GM21390 (cell line): ENCODE data around the gene HK2.
"Not testable (repeated sequence)": the region's sequence is repeated elsewhere in the genome, so short reads cannot be mapped to it uniquely, and the experiment has no call there.

Experiments
- ATAC-seq: cut with Tn5 transposase; IDR thresholded peaks from one replicate; pipeline ENCODE4 v1.9.1; 2021; ENCODE audit not compliant: unreplicated experiment

HK2 gene

GRCh38 chr2:74876081-74876886 lies 42.4 kb downstream of the HK2 start:
- ATAC-seq = peak; percentile 80

DNA sequence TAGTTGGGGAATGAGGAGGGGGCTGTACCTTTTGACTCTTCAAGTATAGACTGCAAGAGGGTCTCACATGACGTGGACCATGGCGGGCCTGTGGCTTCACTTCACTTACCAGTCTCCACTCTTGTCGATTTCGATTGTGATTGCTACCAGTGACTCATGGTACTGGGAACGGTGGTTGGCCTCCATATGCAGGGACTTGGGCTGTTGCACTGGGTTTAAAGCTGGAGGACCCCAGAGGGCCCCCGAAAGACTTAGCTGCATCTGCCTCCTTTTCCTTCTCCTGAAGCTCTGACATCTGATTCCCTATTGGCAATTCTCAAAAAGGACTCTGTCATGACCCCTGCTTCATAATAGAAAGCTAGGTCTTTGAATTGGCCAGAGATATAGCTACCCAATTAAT lies 43.4 kb downstream of the HK2 start:
- no peak for ATAC-seq

DNA sequence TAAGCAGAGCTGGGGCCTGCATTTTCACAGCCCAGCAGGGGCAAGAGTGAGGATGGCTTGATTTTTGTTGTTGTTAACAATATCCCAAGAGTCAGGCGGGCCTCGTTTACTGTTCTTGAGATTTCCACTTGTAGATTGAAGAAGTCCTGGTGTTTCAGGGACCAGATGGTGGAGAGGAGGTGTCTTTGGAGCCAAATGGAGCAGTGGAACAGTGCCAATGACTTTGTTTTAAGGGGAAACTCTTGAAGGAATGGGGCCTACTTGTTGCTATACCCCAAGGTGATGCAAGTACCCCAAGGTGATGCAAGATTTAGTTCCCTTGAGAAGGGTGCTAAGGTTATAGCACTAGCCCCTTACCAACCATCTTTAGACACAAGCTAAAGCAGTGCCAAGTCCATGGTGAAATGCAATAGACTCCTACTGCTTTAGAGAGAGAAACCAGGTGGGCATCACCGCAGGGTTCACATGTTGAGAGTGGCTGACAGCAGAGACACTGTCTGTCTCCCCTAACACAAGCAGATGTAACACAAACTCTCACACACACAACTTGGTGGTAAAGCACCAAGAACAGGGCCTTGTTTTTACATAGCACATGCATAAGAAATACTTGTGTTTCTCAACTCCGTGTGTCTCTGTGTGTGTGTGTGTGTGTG lies 44.0 kb downstream of the HK2 start:
- no peak for ATAC-seq

- no peak for ATAC-seq
These were observed 44.6 kb downstream of the HK2 start for GRCh38 chr2:74878551-74878950.

DNA sequence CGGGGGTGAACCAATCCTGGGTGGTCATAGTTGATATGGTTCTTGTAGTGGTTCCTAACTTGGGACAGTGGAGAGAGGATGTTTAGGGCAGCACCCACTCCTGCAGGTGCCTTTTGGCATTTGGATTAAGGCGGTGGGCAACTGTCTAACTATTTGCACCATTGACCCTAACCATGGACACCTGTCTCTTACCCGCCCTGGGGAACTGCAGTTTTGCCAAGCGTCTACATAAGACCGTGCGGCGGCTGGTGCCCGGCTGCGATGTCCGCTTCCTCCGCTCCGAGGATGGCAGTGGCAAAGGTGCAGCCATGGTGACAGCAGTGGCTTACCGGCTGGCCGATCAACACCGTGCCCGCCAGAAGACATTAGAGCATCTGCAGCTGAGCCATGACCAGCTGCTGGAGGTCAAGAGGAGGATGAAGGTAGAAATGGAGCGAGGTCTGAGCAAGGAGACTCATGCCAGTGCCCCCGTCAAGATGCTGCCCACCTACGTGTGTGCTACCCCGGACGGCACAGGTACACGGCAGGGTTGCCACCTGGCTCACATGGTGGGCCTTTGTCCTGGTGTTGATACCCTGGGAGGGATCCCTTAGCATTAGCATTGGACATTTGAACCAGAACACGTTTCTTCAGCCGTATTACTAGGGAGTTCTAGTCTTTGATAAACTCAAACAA lies 46.3 kb downstream of the HK2 start:
- ATAC-seq = no peak

GRCh38 chr2:74881176-74881575 lies 47.2 kb downstream of the HK2 start:
- no peak for ATAC-seq

GRCh38 chr2:74881626-74882298 lies 47.8 kb downstream of the HK2 start:
- ATAC-seq = no peak

DNA sequence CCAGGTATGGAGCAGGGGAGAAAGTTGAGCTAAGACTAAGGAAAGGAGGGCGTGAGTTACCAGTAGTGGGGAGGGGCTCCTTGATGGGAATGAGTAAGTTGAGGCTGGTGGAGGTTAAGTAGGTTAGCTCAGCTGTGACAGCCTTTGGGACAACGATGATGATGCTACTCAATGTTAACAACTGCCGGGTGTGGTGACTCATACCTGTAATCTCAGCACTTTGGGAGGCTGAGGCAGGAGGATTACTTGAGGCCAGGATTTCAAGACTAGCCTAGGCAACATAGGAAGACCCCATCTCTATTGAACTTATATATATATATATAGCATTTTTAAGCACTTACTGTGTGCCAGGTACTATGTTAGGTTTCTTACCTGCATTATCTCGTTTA lies 48.4 kb downstream of the HK2 start:
- no peak for ATAC-seq

DNA sequence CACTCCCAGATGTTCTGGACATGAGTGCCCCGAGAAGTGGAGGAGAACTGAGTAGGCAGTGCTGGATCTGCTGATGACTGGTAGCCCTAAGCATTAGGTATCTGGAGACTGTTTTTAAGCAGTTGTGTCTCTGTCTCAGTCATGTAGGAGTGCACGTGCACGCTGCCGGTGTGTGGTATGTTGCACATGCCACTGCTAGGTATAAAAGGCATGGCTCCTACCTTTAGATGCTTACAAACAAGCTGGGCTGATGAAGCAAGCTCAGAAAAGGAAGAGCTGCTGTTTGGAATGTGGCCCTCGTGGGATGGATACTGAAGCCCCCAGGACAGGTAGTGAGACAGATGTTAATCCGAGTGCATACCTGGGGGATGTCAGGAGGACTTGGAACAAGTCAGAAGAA lies 49.1 kb downstream of the HK2 start:
- ATAC-seq = no peak

GRCh38 chr2:74884118-74884762 lies 50.3 kb downstream of the HK2 start:
- no peak for ATAC-seq

GRCh38 chr2:74884866-74885265 lies 50.9 kb downstream of the HK2 start:
- ATAC-seq = no peak

GRCh38 chr2:74886251-74886650 lies 52.3 kb downstream of the HK2 start:
- no peak for ATAC-seq

DNA sequence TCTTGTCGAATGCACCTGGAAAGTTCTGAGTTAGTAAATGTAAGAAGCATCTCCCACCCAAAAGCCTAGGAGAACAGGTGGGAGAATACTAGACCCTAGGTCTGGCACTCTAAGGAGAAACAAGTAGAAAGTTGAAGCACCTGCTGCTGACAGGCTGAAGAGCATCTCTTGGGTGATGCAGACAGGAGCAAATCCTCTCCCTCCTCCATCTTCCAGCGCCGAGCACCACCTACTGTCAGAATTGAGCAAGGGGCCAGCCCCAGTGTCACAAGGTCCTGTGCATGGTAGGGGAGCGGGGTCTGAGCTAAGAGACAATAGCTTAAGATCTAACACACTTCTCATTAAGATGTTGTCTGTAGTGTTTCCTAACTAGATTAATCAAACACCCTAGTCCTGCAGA lies 52.9 kb downstream of the HK2 start:
- no peak for ATAC-seq

GRCh38 chr2:74887445-74887951 lies 53.6 kb downstream of the HK2 start:
- ATAC-seq = no peak

DNA sequence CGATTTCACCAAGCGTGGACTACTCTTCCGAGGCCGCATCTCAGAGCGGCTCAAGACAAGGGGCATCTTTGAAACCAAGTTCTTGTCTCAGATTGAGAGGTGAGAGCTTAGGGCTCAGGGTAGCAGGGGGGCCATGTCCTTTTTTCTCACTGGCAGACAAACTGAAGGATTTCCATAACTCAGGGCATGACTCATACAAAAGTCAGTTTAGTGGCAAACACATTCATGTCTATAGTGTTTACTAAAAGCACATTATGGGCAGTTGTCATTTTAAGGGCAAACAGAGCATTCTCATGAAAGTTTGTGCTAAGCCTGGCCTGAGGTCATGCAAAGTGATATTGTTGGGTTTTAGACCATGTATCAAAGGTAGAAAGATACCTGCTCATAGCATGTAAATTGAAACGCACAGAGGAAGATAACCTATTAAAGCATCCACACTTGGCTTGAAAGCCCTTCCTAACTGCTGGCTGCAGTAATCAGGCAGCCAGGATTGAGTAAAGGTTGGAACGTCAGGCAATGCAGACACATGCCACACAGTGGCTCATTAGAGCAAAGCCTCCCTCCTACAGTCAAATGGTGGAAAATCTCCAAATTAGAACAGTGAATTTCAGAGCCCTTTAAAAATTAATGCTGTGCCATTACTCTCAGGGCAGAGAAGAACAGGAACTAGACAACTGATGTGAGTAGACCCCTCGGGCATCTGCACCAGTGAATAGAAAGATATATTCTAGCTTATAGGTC lies 54.2 kb downstream of the HK2 start:
- no peak for ATAC-seq

- ATAC-seq = no peak
These were observed 55.2 kb downstream of the HK2 start for GRCh38 chr2:74889159-74889558.

- ATAC-seq = no peak
These were observed 56.8 kb downstream of the HK2 start for GRCh38 chr2:74890711-74891110.

DNA sequence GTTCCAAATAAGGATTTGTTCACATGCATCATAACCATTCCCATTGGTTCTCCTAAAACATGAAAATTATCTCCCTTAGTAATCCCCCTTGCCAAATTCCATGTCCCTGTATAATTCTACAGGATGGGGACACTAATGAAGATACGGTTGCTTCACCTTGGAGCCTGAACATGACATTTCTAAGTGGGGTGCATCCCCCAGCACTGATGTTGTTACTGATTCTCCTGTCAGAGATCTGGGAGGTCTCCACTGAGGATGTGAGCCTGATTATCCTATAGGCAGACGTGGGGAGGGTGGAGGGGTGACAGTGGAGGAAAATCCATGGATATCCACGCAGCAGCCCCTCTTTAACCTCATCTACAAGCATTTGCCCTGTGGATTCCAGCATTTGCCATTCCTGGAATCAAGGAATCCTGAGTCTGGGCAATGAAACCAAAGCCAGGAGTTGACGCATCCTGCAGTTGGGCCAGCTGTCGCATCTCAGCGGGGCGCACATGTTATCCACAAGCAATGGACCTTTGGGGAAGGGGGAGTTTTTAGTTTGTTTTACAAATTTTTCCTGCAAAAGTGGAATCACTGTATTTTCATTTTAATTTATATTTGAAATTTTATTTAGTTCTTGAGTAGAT lies 57.3 kb downstream of the HK2 start:
- no peak for ATAC-seq

DNA sequence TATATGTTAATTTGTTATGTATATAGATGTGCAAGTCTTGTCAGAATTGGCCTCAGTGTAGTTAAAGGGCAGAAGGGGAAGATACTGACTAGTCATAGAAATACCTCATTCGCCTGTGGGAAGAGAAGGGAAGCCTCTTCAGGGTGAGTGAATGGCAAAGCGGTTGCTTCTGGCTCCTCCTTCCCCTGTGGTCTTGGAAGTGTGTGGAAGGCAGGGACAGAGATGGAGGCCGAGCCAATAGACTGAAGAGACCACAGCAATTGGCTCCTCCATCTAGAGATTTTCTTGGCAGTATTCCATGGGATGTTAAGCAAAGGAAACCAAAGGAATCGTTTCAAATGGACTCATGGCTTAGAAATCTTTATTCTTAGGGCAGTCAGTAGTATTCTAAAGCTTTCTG lies 57.9 kb downstream of the HK2 start:
- not testable (repeated sequence) for ATAC-seq

GRCh38 chr2:74892609-74893008 lies 58.7 kb downstream of the HK2 start:
- no peak for ATAC-seq
